Thyroid gland (tissue), 4 donors: ENCODE results near the gene DLX6.

Source experiments
- POLR2A ChIP-seq, 2 donors: fragments of 450-650 bp; IDR thresholded peaks; one replicate each; pipeline ENCODE4 v1.6.1; 2017; ENCODE audit warnings: antibody characterized with exemption in 2 of 2, mild to moderate bottlenecking in 2 of 2, moderate library complexity in 1 of 2
- TF ChIP-seq, protein P1 (sequence below), 6 experiments: fragments of 200-600 bp in 3 of 6; fragments of 450-650 bp in 3 of 6; sonication (generic) in 3 of 6; IDR thresholded peaks; one replicate each; pipeline ENCODE4 v1.5.1; 2016 to 2019; ENCODE audit warnings: antibody characterized with exemption in 6 of 6, mild to moderate bottlenecking in 2 of 6, inconsistent platforms in 1 of 6, moderate library complexity in 1 of 6

- TF ChIP-seq, protein P1, sequence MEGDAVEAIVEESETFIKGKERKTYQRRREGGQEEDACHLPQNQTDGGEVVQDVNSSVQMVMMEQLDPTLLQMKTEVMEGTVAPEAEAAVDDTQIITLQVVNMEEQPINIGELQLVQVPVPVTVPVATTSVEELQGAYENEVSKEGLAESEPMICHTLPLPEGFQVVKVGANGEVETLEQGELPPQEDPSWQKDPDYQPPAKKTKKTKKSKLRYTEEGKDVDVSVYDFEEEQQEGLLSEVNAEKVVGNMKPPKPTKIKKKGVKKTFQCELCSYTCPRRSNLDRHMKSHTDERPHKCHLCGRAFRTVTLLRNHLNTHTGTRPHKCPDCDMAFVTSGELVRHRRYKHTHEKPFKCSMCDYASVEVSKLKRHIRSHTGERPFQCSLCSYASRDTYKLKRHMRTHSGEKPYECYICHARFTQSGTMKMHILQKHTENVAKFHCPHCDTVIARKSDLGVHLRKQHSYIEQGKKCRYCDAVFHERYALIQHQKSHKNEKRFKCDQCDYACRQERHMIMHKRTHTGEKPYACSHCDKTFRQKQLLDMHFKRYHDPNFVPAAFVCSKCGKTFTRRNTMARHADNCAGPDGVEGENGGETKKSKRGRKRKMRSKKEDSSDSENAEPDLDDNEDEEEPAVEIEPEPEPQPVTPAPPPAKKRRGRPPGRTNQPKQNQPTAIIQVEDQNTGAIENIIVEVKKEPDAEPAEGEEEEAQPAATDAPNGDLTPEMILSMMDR (IDR thresholded peaks at IDR 0.05): no peak
- no peak for TF ChIP-seq POLR2A (IDR thresholded peaks at IDR 0.05)
These were observed 34.2 kb downstream of the DLX6 start for GRCh38 chr7:97039374-97040065.
